ENCODE data around the gene LRRC3.

GRCh38 chr21:44416193-44416592, 39.1 kb upstream of the LRRC3 start:
- TF ChIP-seq, protein P1, sequence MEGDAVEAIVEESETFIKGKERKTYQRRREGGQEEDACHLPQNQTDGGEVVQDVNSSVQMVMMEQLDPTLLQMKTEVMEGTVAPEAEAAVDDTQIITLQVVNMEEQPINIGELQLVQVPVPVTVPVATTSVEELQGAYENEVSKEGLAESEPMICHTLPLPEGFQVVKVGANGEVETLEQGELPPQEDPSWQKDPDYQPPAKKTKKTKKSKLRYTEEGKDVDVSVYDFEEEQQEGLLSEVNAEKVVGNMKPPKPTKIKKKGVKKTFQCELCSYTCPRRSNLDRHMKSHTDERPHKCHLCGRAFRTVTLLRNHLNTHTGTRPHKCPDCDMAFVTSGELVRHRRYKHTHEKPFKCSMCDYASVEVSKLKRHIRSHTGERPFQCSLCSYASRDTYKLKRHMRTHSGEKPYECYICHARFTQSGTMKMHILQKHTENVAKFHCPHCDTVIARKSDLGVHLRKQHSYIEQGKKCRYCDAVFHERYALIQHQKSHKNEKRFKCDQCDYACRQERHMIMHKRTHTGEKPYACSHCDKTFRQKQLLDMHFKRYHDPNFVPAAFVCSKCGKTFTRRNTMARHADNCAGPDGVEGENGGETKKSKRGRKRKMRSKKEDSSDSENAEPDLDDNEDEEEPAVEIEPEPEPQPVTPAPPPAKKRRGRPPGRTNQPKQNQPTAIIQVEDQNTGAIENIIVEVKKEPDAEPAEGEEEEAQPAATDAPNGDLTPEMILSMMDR (IDR thresholded peaks at IDR 0.05; ENCODE audit: low read depth, low read length) = no peak
- no peak for TF ChIP-seq POLR2A (IDR thresholded peaks at IDR 0.05; ENCODE audit: extremely low read depth, insufficient read length)
- no peak for TF ChIP-seq MYC (IDR thresholded peaks at IDR 0.05; ENCODE audit: low read depth, low read length)
- TF ChIP-seq, protein P2, sequence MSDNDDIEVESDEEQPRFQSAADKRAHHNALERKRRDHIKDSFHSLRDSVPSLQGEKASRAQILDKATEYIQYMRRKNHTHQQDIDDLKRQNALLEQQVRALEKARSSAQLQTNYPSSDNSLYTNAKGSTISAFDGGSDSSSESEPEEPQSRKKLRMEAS (IDR thresholded peaks at IDR 0.05; ENCODE audit: low read depth, low read length) = no peak
